Non-pigmented ciliary epithelial cell (primary cell): Measurements from ENCODE around the gene ARFGEF3.

Source experiments
- DNase-seq: peaks from one replicate; pipeline ENCODE4 v3.0.0-alpha.2; 2010; ENCODE audit warnings: low read depth

ARFGEF3 gene

DNA sequence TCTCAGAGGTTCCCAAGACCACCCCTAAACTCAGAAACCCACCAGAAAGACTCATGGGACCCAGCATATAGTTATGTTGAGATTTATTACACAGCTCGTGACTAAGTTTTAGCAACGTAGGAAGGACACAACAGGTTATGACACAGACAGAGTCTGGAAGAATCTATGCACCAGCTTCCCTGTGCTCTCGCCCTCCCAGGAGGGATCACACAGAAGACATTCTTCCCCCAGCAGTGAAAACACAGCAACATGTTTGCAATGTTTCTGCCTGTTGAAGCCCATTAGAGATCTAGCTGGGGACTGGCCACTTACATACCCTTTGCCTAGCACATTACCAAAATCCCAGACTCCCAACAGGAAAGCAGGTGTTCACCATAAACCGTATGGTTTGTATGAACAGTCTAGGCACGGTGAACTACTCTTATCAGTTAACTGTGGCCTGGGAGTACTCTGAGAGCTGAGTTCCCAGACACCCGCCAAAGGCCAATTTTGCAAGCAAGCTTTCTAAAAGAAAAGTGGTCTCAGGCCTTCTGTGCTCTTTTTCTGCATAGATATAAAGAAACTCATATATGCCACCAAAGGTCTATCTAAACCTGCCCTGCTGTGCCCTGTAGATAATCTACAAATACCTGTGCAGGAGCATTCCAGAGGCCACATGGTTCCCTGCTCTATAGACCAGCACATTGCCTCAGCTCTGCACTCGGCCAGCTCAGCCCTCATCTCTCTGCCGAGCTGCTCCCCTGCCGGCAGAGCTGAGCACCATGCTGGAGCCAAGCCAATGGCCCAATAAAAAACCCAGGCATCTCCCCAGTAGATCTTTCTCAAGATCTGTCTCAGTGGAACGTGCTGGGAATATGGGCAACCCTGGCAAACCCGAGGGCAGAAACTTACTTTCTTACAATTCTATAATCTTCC is 146.3 kb downstream of the ARFGEF3 start:
- no peak for DNase-seq

DNA sequence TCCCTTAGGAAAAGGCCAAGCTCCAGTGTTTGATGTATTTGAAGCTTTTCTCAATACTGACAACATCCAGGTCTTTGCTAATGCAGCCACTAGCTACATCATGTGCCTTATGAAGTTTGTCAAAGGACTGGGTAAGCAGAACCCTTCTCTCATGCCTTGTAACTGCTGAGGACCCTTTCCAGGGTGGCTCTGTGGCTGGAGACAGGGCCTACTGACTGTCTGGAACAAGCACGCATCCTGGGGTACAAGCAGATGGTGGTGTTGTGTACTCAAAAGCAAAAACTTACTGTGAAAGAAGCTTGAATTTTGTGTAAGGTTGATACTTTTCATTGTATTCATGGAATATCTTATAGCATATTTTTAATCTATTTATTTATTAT is 147.0 kb downstream of the ARFGEF3 start:
- no peak for DNase-seq

DNA sequence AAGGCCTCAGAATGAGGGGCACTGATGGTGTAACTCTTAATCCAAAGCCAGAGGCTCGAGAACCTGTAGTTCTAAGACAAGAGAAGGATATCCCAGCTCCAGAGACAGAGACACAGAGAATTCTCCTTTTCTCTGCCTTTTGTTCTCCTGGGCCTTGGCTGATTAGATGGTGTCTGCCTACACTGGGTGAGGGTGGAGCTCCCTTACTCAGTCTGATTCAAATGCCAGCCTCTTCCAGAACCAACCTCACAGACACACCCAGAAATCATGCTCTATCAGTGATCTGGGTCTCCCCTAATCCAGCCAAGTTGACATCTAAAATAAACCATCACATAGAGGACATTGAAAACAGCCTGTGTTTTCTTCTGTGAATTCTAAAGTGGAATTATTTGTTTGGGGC is 148.0 kb downstream of the ARFGEF3 start:
- DNase-seq: no peak

DNA sequence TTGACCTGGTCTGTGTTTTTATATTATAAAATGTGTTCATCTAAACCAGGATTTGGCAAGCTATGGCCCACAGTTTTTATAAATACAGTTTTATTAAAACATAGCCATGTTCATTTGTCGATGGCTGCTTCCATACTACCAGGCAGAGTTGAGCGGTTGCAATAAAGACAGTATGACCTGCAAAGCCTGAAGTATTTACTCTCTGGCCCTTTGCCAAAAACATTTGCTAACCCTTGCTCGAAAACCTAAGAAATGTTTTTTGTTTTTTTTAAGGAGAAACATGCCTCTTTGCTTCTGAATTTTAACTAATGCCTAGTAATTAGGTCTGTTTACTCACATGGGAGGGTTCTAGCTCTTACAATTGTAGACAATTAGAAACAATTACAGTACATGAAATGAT is 148.6 kb downstream of the ARFGEF3 start:
- no peak for DNase-seq

DNA sequence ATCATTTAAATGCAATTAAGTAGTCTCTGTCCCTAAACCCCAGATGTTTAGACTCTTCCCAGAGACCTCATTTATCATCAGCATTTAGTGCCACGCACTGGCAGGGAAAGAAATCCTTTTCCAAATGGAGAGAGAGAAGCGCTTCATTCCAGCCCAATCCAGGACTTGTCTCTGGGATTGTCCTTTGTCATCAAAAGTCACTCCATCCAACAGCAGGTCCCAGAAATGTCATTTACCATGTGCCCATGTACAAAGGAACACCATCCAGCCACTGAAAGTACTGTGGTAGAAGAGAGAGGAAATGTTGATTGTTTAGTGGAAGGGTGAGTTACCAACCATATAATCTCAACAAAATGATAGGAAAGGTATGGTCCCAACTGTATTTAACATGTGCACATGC is 149.1 kb downstream of the ARFGEF3 start:
- no peak for DNase-seq

DNA sequence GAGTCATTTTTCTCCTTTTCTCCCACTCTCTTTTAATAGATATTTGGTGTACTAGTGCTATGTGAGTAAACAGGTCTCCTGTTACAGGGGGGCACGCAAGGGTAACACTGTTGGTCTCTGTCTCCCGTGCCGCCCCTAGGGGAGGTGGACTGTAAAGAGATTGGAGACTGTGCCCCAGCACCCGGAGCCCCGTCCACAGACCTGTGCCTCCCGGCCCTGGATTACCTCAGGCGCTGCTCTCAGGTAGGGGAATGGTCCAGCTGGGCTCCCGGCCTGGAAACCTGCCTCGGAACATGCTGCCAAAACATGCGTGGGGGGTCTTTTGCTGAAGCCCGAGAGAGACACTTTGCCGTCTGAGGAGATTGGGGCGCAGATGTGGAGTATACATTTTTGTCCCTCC is 149.5 kb downstream of the ARFGEF3 start:
- DNase-seq: no peak

DNA sequence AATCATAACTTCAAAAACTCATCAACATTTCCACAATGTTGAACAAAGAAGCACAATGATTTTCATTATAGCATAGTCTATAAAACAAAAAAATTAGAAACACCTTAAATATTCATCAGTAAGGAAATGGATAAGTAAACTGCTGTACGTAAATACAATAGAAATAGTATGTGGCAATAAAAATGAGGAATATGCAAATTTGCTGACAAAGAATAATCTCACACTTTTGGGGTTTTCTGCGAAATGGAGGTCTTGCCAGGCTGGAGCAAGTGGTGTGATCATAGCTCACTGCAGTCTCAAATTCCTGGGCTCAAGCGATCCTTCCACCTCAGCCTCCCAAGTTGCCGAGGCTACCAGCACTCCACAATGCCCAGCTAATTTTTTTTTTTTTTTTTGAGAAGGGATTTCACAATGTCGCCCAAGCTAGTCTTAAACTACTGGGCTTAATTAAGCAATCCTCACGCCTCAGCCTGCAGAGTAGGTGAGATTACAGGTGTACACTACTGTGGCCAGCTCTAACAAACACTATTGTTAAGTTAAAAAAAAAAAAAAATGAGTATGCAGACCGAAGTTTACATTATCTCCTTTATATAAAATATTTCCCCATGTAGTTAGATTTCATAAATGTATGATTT is 157.1 kb downstream of the ARFGEF3 start:
- no peak for DNase-seq

DNA sequence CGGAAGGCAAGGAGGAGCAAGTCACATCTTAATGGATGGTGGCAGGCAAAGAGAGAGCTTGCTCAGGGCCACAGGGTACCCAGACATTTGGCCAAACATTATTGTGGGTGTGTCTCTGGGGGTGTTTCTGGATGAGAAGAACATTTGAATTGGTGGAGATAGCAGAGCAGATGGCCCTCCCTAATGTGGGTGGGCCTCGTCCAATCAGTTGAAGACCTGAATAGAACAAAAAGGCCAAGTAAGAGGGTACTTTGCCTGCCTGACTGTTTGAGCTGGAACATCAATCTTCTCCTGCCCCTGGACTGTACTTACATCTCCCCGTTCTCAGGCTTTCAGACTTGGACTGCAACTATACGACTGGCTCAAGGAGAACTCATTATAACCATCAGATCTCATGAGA is 160.2 kb downstream of the ARFGEF3 start:
- DNase-seq: no peak

DNA sequence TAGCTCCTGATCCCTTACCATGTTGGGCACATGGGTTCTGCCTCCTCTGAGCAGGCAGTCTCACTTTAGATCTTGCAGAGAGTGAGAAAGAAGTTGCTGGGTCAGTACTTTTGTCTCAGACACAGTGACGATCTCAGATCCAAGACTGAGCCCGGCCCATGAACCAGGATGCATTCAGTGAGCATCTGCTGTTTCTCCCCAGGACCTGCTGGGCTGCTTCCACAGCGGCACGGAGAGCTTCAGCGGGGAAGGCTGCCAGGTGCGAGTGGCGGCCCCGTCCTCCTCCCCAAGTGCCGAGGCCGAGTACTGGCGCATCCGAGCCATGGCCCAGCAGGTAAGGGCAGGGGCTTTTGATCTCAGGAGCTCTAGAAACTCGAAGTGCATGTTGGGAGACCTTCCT is 162.1 kb downstream of the ARFGEF3 start:
- no peak for DNase-seq

DNA sequence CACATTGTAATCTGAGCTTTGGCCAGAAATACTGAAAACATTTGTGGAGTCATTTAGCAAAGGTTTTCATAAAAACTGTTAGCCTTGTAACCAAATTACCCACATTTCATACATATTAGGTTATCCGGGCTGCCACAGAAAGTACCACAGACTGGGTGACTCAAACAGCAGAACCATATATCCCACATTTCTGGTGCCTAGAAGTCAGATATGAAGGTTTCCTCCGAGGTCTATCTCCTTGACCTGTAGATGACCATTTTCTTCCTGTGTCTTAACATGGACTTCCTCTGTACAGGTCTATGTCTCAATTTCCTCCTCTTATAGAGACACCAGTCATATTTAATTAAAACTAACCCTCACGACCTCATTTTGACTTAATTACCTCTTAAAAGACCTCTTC is 166.5 kb downstream of the ARFGEF3 start:
- DNase-seq: no peak

DNA sequence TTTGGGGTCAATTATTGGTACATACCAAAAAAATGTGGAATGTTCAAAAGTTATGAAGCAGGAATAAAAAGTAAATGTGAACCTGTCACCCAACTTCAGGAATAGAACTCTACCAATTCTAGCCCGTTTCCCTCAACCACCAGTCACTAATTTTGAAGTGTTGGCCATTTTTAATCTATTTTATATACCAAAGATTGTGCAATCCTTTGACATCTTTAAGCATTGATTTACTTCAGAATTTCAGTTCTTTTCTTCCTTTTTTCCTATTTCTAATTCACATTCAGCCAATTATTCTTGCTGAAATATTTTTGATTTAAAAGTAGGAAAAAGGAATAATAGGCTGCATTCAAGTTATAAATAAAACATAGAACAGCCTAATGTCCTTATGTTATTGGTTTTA is 169.0 kb downstream of the ARFGEF3 start:
- DNase-seq: no peak

DNA sequence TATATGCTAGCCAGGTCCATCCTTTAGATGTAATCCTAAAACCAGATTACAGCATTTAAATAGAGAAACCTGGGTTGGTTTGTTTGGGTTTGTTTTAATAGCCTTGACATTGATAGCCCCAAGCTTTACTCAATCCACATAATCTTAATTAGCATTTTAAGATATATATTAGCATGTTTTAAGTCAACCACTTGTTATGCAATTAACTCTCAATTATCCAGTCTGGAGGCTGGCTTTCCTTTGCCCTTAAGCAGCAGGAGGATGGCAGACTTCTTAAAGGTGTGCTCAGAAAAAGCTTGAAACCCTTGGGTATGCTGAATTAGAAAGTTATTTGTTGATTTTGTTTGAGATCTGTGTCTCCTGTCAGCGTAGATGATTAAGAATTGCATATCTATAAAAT is 169.7 kb downstream of the ARFGEF3 start:
- no peak for DNase-seq

DNA sequence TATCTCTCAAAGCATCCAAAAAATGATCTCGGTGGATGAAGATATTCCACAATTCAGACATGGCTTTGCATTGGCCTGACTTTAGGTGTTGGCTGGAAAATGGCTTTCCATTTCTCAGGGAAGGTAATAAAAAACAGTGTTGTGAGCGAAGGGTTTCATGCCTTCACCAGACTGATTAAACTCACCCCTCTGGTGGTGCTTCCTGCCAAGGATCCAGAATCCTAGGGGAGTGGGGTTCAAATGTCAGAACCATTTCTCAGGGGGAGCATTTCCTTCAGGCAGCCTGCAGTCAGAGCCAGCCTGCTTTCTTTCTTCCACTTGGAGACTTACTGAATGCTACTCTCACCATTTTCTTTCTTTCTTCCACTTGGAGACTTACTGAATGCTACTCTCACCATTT is 170.2 kb downstream of the ARFGEF3 start:
- DNase-seq: no peak

DNA sequence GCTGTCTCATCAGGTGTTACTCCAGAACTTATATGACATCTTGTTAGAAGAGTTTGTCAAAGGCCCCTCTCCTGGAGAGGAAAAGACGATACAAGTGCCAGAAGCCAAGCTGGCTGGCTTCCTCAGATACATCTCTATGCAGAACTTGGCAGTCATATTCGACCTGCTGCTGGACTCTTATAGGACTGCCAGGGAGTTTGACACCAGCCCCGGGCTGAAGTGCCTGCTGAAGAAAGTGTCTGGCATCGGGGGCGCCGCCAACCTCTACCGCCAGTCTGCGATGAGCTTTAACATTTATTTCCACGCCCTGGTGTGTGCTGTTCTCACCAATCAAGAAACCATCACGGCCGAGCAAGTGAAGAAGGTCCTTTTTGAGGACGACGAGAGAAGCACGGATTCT is 172.3 kb downstream of the ARFGEF3 start:
- no peak for DNase-seq

DNA sequence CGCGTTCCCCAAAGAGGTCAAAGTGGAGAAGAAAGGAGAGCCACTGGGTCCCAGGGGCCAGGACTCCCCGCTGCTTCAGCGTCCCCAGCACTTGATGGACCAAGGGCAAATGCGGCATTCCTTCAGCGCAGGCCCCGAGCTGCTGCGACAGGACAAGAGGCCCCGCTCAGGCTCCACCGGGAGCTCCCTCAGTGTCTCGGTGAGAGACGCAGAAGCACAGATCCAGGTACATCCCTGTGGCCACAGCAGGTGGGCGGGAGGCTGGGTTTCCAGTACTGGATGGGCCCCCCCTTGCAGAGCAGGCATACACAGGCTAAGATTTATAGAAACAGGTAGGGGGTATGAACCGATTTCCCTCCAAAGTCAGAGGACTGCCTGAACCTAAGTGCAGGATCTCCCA is 173.2 kb downstream of the ARFGEF3 start:
- no peak for DNase-seq

DNA sequence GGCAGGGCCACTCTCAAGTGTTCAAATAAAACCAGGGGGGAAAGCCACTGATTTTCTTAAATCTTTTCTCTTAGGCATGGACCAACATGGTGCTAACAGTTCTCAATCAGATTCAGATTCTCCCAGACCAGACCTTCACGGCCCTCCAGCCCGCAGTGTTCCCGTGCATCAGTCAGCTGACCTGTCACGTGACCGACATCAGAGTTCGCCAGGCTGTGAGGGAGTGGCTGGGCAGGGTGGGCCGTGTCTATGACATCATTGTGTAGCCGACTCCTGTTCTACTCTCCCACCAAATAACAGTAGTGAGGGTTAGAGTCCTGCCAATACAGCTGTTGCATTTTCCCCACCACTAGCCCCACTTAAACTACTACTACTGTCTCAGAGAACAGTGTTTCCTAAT is 174.5 kb downstream of the ARFGEF3 start:
- no peak for DNase-seq

DNA sequence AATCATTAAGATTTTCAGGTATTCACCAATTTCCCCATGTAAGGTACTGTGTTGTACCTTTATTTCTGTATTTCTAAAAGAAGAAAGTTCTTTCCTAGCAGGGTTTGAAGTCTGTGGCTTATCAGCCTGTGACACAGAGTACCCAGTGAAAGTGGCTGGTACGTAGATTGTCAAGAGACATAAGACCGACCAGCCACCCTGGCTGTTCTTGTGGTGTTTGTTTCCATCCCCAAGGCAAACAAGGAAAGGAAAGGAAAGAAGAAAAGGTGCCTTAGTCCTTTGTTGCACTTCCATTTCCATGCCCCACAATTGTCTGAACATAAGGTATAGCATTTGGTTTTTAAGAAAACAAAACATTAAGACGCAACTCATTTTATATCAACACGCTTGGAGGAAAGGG is 175.3 kb downstream of the ARFGEF3 start:
- no peak for DNase-seq

DNA sequence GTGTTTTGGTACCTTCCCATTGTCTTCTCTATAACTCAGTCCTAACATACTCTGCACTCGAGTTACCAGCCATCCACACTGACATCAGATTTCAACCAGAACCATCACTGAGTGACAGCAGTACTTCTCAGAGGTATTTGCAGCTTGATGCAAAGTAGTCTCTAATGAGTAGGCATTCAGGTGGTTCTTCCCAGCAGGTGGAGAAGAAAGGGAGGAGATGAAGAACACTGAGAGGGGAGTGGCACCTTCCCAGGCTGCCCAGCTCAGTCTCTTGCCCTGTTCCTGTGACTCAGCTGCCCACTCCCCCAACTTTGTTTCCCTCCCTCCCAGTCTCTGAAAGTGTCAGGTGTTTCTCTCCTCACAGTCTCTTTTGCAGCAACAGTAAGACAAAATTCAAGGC is 177.3 kb downstream of the ARFGEF3 start:
- no peak for DNase-seq

DNA sequence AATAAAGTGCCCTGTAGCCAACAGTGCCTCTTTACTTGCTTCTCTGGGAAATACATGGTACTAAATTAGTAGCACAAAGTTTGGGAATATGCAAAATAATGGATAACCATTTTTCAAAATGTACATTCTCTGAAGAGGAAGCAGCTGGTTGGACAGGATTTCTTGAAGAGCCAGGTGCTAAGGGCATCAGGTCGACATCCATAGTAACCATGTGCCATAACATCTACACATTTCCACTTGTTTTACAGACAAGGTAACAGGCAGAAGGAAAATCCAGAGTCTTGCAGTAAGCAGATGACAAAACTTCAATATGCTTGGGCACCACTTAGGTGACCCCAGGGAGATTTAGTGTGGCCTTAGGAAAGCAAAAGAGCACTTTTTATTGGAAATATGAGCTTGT is 179.4 kb downstream of the ARFGEF3 start:
- DNase-seq: no peak

DNA sequence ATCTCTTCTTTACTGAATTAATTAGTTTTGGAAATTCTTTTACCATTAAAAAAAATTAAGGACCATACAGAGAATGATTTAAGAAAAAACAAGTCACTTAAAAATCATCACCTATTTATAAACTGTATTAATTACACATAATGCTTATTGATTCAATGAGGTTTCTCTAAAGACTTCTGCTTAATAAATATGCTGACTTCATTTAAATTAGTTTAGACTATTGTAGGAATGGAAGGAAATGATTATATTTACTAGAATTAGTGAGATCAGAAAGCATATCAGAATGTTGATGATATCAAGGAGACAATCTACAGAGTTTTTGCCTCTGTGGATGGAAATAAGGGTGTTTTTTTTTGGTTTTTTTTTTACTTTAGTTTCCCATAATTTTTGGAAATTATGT is 181.4 kb downstream of the ARFGEF3 start:
- no peak for DNase-seq

DNA sequence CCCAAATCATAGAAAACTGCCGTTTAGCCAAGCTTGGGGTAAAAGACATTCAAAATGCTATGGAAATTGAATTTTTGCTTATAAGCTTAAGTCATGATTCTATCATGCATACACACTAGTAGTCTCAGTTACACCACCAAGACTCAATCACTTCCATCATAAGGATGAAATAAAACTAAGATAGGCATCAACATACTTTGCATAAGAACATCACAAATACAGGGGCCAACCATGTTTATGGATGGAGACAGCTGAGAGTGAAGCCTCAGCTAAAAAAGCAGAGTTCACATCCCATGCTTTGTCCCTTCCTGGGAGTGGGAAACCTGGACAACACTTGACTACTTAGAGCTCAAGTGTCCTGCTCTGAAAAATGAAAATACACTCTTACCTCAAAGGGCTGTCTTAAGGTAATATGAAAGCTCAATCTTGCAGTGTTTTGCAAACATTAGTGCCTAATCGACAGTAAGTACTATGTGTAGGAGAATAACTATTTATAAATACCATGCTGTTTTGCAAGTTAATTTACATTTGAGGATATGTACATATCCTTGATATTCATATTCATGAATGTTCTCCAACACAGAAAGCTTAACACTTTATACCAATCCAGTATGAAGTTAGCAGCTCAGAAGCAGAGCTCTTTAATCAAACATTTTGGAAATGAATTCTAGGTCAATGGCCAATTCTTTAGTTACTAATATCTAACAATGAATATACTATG is 184.0 kb downstream of the ARFGEF3 start:
- no peak for DNase-seq

DNA sequence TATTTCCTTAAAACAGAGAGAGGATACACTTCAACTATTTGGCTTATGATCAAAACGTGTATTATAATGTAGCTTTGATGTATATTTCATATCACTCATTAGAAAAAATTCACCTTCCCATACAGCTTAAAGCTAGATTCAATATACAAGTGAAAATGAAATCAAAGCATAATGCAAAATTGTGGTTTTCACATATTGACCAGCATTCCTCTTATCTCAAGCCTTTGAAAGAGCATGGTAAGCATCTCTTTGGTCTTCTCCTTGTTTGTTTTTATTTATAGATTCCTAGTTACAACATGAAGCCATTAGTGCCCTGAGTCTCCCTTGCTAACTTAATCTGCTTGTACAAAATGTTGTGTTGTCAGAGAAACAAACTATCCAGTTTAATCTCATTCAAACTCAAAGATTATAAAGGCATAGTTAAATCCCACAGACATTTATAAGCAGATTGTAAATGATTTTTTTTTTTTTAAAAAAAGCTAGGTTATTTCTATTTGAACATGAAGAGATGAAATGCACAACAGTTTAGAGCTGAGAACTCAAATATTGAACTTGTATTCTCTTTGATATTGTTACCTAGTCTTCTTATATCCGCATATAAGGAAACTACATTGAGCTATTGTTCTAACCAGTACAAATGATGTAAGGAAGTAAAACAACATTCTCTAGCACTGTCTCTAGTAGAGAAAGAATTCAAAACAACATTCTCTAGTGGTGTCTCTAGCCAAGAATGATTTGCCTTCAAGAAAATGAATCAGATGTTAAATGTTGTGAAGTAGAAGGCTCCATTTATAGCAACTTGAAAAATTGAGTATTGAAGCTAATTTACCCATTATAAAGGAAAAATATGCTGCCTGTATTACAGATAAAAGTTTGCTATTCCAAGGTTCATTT is 184.8 kb downstream of the ARFGEF3 start:
- peak; percentile 45 for DNase-seq
